SK-N-SH (cell line): ENCODE measurements around the gene TACR3.

Experiments used
- CHD2 ChIP-seq: fragments of 150-350 bp; IDR thresholded peaks from 2 replicates; pipeline ENCODE4 v1.6.1; 2018; ENCODE audit warnings: low read length; ENCODE audit not compliant: partially characterized antibody
- POLR2AphosphoS5 ChIP-seq: IDR thresholded peaks from 2 replicates; pipeline ENCODE4 v1.6.1; 2012; ENCODE audit warnings: low read depth, low read length
- RFX5 ChIP-seq: IDR thresholded peaks from 2 replicates; pipeline ENCODE4 v1.6.1; 2012; ENCODE audit warnings: mild to moderate bottlenecking, improper control_type of control experiment, low read length
- TEAD4 ChIP-seq: IDR thresholded peaks from 2 replicates; pipeline ENCODE4 v1.4.0; 2012; ENCODE audit warnings: mild to moderate bottlenecking, borderline replicate concordance; ENCODE audit not compliant: insufficient read depth
- TF ChIP-seq, protein P1 (sequence below): fragments of 200-600 bp; sonication (generic); IDR thresholded peaks from 2 replicates; pipeline ENCODE4 v1.6.1; 2017; ENCODE audit warnings: antibody characterized with exemption, mild to moderate bottlenecking, moderate library complexity

DNA sequence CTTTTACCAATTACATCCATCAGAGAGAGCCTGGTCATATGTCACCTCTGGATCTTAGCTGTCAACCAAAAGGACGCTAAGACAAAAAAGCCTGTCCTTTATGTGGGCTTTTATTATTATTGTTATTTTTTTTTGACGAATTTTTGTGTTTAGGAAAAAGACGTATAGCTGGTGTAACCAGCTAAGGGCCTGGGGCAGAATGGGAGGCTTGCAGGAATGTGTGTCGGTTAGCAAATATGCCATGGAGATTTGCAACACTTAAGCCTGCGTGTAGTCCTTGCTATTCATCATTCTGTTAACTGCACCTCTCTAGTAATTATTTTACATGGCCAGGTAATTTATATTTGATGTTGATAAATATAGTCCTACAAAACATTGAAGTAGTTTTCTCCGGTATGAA is 93.5 kb downstream of the TACR3 start:
- TF ChIP-seq, protein P1, sequence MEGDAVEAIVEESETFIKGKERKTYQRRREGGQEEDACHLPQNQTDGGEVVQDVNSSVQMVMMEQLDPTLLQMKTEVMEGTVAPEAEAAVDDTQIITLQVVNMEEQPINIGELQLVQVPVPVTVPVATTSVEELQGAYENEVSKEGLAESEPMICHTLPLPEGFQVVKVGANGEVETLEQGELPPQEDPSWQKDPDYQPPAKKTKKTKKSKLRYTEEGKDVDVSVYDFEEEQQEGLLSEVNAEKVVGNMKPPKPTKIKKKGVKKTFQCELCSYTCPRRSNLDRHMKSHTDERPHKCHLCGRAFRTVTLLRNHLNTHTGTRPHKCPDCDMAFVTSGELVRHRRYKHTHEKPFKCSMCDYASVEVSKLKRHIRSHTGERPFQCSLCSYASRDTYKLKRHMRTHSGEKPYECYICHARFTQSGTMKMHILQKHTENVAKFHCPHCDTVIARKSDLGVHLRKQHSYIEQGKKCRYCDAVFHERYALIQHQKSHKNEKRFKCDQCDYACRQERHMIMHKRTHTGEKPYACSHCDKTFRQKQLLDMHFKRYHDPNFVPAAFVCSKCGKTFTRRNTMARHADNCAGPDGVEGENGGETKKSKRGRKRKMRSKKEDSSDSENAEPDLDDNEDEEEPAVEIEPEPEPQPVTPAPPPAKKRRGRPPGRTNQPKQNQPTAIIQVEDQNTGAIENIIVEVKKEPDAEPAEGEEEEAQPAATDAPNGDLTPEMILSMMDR, result no peak
- TF ChIP-seq RFX5 (no peak), POLR2AphosphoS5 (no peak), TEAD4 (no peak), CHD2 (no peak)
